NK-92 treated with Interleukin-12 subunit alpha and Interleukin-12 subunit beta, amount 100 ng/mL, for 24 hours (cell line): ENCODE results near the gene FICD.

Source experiments
- DNase-seq: peaks from one replicate; lab custom pipeline; 2025; lab: John Stamatoyannopoulos, UW

FICD gene

GRCh38 chr12:108567406-108568337 is 52.6 kb downstream of the FICD start:
- no peak for DNase-seq

GRCh38 chr12:108568338-108569154 is 53.5 kb downstream of the FICD start:
- no peak for DNase-seq
